Measurements from ENCODE around the gene TMEM14C.
"Not testable (repeated sequence)": the region's sequence is repeated elsewhere in the genome, so short reads cannot be mapped to it uniquely, and the experiment has no call there.

The TMEM14C gene

GRCh38 chr6:10721850-10722569 is 860 bp upstream of the TMEM14C start:
- no peak for DNase-seq

- no peak for DNase-seq
Measured at GRCh38 chr6:10722570-10722819, 375 bp upstream of the TMEM14C start.

GRCh38 chr6:10723567-10723881 is 654 bp downstream of the TMEM14C start:
- no peak for DNase-seq

GRCh38 chr6:10725044-10725443 is 2.2 kb downstream of the TMEM14C start:
- no peak for DNase-seq

GRCh38 chr6:10725716-10726115 is 2.8 kb downstream of the TMEM14C start:
- DNase-seq, result no peak

GRCh38 chr6:10730254-10730653 is 7.4 kb downstream of the TMEM14C start:
- no peak for DNase-seq

GRCh38 chr6:10733151-10733715 is 10.4 kb downstream of the TMEM14C start:
- DNase-seq, result no peak

GRCh38 chr6:10733863-10734262 is 11.0 kb downstream of the TMEM14C start:
- DNase-seq, result no peak

GRCh38 chr6:10736731-10737130 is 13.9 kb downstream of the TMEM14C start:
- DNase-seq, result no peak

- DNase-seq, result no peak
Measured at GRCh38 chr6:10740061-10740460, 17.2 kb downstream of the TMEM14C start.

GRCh38 chr6:10741643-10742042 is 18.8 kb downstream of the TMEM14C start:
- not testable (repeated sequence) for DNase-seq

- no peak for DNase-seq
Measured at GRCh38 chr6:10742251-10742650, 19.4 kb downstream of the TMEM14C start.

- DNase-seq, result no peak
Measured at GRCh38 chr6:10743515-10743914, 20.6 kb downstream of the TMEM14C start.

- DNase-seq, result no peak
Measured at GRCh38 chr6:10745116-10745515, 22.2 kb downstream of the TMEM14C start.

- DNase-seq, result no peak
Measured at GRCh38 chr6:10746915-10747250, 24.0 kb downstream of the TMEM14C start.

- DNase-seq, result peak; percentile 91
Measured at GRCh38 chr6:10747251-10747972, 24.5 kb downstream of the TMEM14C start, which contains the start of gene TMEM14B. TSS of gene TMEM14B (plus strand) at chr6:10747805. CDS start at chr6:10749246, 1,441 bp downstream.

GRCh38 chr6:10749734-10750133 is 26.9 kb downstream of the TMEM14C start:
- no peak for DNase-seq

- not testable (repeated sequence) for DNase-seq
Measured at GRCh38 chr6:10750568-10750967, 27.7 kb downstream of the TMEM14C start.

- not testable (repeated sequence) for DNase-seq
Measured at GRCh38 chr6:10751757-10752156, 28.9 kb downstream of the TMEM14C start.

- DNase-seq, result no peak
Measured at GRCh38 chr6:10756085-10756484, 33.2 kb downstream of the TMEM14C start.

GRCh38 chr6:10759312-10759839 is 36.5 kb downstream of the TMEM14C start:
- no peak for DNase-seq

- DNase-seq, result no peak
Measured at GRCh38 chr6:10759884-10760329, 37.0 kb downstream of the TMEM14C start.

GRCh38 chr6:10763006-10763405 is 40.1 kb downstream of the TMEM14C start:
- no peak for DNase-seq

- no peak for DNase-seq
Measured at GRCh38 chr6:10769419-10769818, 46.5 kb downstream of the TMEM14C start.
